ENCODE data around the gene IL19. TPM values are rescaled to one million over a fixed set of nuclear protein-coding genes. Genes with fewer than 3 reads are reported as not detected.

Gene IL19
- total RNA-seq, 4 donors from 2014 or later, result not detected

GRCh38 chr1:206741142-206741701, 29.4 kb upstream of the IL19 start:
- no peak overlapping the region for H3K4me3 ChIP-seq
- no peaks in the 10 kb centered on the region for H3K27me3 ChIP-seq
- DNase-seq (ENCODE audit: low spot score in 2 of 2), result no peak
- no peak overlapping the region for H3K27ac ChIP-seq
- peaks cover 0 to 16% (median 0%) of the 10 kb centered on the region in 4 donors for H3K4me1 ChIP-seq
- H3K36me3 ChIP-seq, result no peaks in the 10 kb centered on the region
- TF ChIP-seq POLR2A (IDR thresholded peaks at IDR 0.05) (no peak), CTCF (IDR thresholded peaks at IDR 0.05) (no peak), EP300 (IDR thresholded peaks at IDR 0.05) (no peak)
- H3K9me3 ChIP-seq, result no peaks in the 10 kb centered on the region
- WGBS, 2 donors, result 84 to 96% methylated on average over 5 to 6 of the region's 6 CpGs

- peaks cover 0 to 9% (median 0%) of the 10 kb centered on the region in 4 donors for H3K4me1 ChIP-seq
- H3K27me3 ChIP-seq, result no peaks in the 10 kb centered on the region
- DNase-seq (ENCODE audit: low spot score in 2 of 2), result no peak
- no peaks in the 10 kb centered on the region for H3K36me3 ChIP-seq
- no peak overlapping the region for H3K27ac ChIP-seq
- no peaks in the 10 kb centered on the region for H3K9me3 ChIP-seq
- TF ChIP-seq CTCF (IDR thresholded peaks at IDR 0.05) (no peak), POLR2A (IDR thresholded peaks at IDR 0.05) (no peak), EP300 (IDR thresholded peaks at IDR 0.05) (no peak)
- WGBS, 2 donors, result 67 to 72% methylated on average over 13 of the region's 13 CpGs
- no peak overlapping the region for H3K4me3 ChIP-seq
These were observed 27.7 kb upstream of the IL19 start for GRCh38 chr1:206742719-206743383.

DNA sequence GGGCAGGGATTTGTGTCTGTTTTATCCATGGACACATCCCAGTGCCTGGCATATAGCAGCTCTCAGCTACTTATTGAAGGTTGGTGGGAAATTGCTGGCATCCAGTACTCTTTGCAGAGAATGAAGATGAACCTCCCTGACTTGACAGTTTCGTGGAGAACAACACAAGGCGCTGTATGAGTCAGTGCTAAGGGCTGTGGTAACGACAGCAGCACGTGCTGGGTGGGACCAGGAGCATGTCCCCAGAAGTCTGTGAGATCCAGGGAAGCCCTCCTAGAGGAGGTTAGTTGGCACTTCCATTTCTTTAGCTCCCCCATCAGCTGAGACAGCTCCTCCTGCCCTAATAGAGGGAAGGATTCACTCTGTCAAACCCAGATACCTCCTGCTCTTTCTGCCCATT, 25.9 kb upstream of the IL19 start:
- H3K4me3 ChIP-seq, result no peak overlapping the region
- H3K27me3 ChIP-seq, result no peaks in the 10 kb centered on the region
- DNase-seq (ENCODE audit: low spot score in 2 of 2), result no peak
- no peaks in the 10 kb centered on the region for H3K4me1 ChIP-seq
- no peak for TF ChIP-seq POLR2A (IDR thresholded peaks at IDR 0.05)
- no peak for TF ChIP-seq CTCF (IDR thresholded peaks at IDR 0.05)
- no peak for TF ChIP-seq EP300 (IDR thresholded peaks at IDR 0.05)
- H3K9me3 ChIP-seq, result no peaks in the 10 kb centered on the region
- no peak overlapping the region for H3K27ac ChIP-seq
- no peaks in the 10 kb centered on the region for H3K36me3 ChIP-seq
- WGBS, 2 donors, result 56 to 57% methylated on average over 4 of the region's 4 CpGs

GRCh38 chr1:206745301-206745700, 25.3 kb upstream of the IL19 start:
- TF ChIP-seq CTCF (IDR thresholded peaks at IDR 0.05) (no peak), EP300 (IDR thresholded peaks at IDR 0.05) (no peak), POLR2A (IDR thresholded peaks at IDR 0.05) (no peak)
- 90 to 92% methylated on average over 1 of the region's 1 CpG for WGBS, 2 donors
- no peaks in the 10 kb centered on the region for H3K9me3 ChIP-seq

DNA sequence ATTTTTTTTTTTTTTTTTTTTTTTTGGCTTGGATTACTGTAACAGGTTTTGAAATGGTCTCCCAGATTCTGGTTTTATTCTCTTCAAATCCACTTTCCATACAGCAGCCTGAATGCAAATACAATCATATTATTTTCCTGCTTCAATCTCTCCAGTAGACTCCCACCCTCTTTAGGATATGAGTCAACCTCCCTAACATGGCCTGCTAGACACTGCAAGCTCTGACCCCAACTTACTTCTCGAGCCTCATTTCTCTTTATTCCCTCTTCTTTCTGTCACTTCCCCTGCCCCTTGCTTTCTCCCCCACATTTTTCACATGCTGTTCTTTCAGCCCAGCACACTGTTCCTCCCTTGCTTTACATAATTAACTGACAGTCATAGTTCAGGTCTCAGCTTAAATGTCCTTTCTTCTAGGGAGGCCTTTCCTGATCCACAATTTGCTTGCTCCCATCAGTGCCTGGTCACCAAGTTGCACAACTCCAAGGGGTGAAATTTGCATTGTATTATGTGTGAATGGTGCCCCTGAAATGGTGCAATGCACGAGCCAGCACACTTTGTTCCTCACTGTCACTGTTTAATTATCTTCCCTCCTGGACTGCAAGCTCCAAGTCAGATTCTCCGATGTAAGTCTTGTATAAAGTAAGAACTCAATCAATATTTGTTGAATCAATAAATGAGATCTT, 22.1 kb upstream of the IL19 start:
- no peaks in the 10 kb centered on the region for H3K9me3 ChIP-seq
- no peak overlapping the region for H3K27ac ChIP-seq
- no peak for TF ChIP-seq CTCF (IDR thresholded peaks at IDR 0.05)
- peak in 1 of 2 donors; percentile 12 for TF ChIP-seq EP300 (IDR thresholded peaks at IDR 0.05)
- no peak for DNase-seq (ENCODE audit: low spot score in 2 of 2)
- WGBS, 2 donors, result 68 to 70% methylated on average over 3 of the region's 3 CpGs
- H3K4me1 ChIP-seq, result no peaks in the 10 kb centered on the region
- H3K4me3 ChIP-seq, result no peak overlapping the region
- H3K36me3 ChIP-seq, result no peaks in the 10 kb centered on the region
- no peaks in the 10 kb centered on the region for H3K27me3 ChIP-seq

More at GRCh38 chr1:206745301-206745700, 25.3 kb upstream of the IL19 start:
- Histone ChIP-seq H3K4me3 (no peak overlapping the region), H3K36me3 (no peaks in the 10 kb centered on the region), H3K27me3 (no peaks in the 10 kb centered on the region), H3K27ac (no peak overlapping the region), H3K4me1 (no peaks in the 10 kb centered on the region)
- no peak for DNase-seq (ENCODE audit: low spot score in 2 of 2)
